Stimulated activated CD8-positive, alpha-beta memory T cell treated with anti-CD3 and anti-CD28 coated beads, Interleukin-7, amount 100 ng/mL, for 24 hours (primary cell): ENCODE data around the gene ZNF536.

Experiments used
- DNase-seq: peaks from one replicate; pipeline ENCODE4 v3.0.0-alpha.2; 2020; ENCODE audit warnings: low read depth

Gene ZNF536

DNA sequence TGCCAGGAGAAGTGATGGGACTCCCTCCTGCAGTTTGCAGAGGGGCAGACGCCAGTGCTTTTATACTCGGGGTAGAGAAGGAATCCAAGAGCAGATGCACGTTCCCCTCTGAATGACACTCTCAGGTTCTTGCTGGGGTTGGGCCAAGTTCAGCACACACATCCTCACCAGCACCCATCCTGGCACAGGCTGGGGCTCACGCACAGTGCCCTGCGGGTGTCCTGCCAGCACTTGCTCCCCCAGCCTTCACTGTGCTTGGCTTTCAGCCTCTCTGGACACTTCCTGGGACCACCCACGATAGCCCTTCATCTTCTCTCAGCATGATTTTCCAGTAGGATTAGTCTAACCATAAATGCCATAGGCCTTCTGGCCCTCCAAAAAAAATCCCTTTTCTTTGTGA is 158.6 kb downstream of the ZNF536 start:
- no peak for DNase-seq

DNA sequence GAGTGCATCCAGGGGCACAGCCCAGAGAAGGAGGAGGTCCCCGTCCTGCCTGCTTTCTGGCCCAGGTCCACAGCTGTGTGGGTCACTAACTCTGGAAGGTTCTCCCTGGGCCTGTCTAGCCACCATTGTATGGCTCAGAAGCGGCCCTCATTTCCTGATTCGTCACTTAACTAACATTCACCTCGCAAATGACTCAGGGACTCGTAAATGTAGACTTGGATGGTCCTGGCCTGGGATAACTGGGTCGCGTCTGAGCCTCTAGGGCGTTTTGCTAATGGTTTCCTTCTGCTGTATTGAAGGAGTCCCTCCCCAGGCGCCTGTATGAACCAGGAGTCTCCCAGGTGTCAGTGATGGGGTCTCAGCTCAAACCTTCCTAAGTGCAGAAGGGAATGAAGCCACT is 162.8 kb downstream of the ZNF536 start:
- DNase-seq, result no peak

DNA sequence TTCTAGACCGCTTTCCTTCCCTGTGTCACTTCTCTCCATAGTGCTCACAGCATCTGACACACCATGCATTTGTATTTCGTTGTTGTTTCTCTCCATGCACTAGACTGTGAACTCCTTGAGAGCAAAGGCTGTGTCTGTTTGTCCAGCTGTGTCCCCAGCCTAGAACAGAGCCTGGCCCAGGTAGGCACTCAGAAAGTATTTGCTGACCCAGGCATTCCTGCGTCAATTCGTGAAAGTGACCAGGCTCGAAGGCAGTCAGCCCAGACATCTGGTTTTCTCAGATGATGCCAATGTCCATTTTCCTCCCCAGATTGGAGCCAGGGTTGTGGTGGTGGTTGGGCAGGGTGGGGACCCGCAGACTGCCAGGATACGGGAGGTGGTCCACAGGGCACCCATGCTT is 164.8 kb downstream of the ZNF536 start:
- no peak for DNase-seq

DNA sequence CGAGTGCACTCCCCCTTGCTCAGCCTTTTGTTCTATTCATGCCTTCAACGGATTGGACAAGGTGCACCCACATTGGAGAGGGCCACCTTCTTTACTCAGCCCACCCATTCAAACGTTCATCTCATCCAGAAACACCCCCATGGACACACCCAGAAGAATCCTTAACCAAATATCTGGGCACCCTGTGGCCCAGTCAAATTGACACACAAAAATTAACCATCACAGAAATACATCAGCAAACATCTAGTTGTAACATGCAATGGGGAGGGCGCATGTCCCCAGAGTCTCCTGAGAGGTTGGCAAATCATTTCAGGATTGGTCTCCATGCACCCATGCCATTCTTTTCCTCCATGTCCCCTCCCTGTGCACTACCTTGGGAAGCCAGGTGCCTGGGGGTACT is 167.1 kb downstream of the ZNF536 start:
- DNase-seq, result no peak

DNA sequence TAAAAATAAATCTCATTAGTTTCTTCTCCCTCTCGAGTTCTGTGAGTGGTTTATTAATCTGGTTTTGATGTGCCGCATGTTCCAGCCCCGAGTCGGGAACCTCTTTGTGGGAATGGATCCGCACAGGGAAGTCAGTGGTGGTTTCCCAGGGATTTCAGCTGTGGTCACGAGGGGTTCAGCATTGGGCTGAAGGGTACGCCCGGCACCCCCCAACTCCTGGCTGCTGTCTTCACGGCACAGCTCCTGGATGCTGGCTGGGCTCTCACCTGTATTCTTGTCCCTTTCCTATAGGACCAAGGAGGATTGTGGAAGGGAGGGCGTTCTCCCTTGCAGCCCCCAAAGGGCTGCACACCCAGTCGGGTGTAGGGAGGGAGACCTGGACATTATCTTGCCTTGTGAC is 167.8 kb downstream of the ZNF536 start:
- no peak for DNase-seq

DNA sequence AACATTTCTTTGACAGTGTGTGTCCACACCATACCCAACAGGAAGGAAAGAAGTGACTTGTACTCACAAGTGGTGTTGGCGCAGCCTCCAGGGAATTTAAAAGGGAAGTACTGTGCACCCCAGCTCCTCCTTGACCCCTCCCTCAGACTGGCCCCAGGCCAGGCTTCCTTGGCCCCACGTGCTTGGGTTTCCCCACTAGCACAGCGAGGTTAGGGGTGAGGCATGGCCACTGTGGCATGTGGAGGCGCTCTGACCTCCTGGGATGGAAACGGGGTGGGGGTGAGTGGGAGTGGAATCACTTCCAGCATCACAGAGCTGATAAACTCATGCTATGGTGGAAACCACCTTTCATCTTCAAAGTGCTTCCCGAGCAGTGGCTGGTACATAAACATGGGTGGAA is 168.6 kb downstream of the ZNF536 start:
- no peak for DNase-seq

DNA sequence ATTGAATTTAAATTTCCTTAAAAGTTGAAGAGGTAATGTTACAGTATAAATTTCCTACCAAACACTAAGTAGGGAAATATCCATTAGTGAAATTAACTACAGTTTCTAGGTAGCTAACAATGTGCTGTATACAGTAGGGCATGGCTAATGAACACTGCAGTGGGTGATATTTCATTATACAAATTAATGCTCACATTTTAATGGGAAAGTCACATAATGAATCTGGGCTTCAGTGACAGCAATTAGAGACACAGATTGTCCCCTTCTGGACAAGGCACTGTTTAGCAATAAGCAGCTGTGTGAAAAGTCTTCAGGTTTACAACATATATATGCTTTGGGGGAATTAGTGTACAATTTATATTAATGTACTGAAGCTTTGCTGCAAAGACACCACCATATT is 169.4 kb downstream of the ZNF536 start:
- no peak for DNase-seq

DNA sequence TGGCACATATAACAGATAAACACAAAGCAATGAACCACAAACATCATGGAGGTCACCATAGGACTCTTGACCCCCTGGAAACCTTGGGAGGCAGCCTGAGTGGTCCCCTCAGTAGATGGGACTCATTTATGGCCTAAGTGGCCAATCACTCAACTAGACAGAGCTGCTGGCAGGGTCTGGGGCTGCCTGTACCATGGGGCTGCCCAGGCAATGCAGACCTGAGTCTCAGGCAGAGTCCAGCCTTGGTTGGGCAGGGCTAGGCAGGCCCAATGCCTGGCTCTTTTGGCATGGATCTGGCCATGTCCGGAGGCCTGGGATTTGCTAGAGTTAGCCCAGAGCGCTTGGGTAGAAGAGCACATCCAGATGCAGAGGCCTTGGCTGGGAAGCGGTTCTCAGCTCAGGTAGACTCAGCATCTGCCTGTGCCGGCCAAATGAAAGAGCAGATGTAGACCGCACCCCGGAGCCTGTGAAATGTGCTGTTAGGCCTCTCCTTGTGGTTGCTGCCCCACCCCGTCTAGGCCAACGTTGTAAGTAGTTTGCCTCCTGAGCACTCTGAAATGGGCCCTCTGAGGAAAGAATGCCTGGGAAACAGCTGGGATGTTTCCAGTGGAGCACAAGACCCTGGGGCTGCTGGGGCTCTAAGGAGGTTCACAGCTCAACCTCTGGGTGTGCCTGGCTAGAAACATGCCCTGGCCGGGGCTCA is 171.2 kb downstream of the ZNF536 start:
- DNase-seq, result no peak

DNA sequence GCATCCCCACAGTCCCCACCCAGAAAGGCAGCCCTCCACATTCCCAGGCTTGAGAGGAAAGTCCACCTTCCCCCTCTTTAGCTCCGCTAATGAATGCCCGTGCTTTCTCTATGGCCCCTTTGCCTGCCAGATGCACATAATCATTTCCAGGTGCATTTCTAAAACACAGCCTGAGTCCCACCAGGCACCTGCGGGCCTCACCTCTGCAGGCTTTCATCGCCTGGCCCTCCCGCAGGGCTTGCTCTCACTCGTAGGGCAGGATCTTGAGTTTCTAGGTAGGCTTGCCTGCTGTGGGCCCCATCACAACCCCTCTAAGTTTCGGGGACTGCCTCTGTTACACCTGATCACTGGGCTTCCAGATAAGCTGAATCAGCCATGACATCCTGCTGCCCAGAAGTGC is 173.6 kb downstream of the ZNF536 start:
- DNase-seq, result no peak

DNA sequence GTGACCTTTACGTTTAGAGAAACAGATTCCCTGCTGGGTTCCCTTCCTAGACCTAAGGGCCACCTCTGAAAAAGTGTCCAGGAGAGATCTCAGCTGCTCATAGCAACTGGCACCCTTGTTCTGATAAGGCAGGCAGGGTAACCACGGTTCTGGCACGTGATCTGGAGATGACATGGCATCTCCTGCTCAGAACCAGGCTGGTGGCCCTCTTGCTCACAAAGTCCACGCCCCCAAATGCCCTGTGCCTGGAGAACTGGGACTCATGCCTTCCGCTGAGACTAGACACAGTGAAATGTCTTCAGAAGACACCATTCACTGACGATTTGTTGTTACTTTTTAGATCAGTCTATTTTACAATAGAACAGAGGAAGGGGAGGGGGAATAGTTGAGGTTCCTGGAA is 174.1 kb downstream of the ZNF536 start:
- no peak for DNase-seq

DNA sequence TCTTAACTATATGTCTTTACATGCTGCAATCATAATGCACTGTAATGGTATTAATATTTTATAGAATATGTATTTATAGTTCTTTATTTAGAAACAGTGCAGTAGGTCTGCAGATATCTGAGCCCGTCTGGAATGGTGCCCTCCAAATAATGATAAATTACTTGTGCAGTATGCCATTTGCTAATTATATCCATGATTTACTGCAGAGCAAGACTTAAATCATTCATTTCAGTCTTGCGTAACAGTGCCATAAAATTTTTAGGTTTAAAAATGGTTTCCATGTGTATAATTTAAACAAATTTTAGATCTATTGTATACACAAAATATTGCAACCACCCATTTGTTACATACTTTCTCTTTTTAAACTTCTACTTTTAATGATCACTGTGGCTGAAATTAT is 175.1 kb downstream of the ZNF536 start:
- no peak for DNase-seq

DNA sequence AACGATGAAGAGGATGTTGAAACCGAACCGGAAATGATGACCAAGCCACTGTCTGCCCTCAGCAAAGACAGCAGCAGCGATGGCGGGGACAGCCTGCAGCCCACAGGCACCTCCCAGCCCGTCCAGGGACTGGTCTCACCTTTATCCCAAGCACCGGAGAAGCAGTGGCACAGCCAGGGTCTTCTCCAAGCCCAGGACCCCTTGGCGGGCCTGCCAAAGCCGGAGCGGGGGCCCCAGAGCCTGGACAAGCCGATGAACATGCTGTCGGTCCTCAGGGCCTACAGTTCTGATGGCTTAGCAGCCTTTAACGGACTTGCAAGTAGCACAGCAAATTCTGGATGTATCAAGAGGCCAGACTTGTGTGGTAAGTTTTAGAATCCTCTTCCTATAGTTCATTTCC is 177.0 kb downstream of the ZNF536 start:
- DNase-seq, result no peak

DNA sequence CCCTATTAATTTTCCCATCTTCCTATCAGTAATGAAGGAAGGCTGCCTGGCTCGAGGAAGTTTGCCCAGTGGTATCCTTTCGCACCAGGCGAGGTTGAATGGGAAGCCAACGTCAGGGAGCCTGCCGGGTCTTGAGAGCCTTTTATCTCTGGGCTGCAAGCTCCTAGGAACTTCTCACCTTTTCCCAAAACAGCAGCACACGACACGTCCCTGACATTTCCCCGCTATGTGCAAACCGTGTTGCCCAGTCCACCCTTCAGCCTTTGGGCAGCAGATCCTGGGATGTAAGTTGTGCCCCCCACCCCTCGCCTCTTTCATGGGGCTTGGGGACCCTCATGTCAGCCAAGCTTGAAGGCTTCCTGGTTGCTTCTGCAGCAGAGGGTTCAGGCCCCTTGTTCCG is 179.1 kb downstream of the ZNF536 start:
- no peak for DNase-seq

DNA sequence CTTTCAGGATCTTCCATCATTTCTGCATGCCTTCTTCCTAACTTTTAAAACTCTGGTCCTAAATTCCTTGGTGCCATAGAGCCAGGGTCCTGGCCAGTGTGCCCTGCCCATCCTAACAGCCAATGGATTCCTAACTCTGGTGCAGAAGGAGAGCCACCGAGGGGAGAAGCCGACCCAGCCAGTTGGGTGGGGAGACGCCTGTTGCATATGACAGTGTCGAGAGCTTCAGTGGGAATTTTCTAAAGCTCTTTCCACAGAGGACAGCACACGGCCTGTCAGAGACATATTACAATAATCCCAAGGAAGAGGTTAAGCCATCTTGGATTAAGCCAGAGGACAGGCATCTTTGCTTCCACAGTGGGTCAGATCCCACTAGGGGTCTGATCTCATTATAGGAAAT is 180.4 kb downstream of the ZNF536 start:
- DNase-seq, result no peak

DNA sequence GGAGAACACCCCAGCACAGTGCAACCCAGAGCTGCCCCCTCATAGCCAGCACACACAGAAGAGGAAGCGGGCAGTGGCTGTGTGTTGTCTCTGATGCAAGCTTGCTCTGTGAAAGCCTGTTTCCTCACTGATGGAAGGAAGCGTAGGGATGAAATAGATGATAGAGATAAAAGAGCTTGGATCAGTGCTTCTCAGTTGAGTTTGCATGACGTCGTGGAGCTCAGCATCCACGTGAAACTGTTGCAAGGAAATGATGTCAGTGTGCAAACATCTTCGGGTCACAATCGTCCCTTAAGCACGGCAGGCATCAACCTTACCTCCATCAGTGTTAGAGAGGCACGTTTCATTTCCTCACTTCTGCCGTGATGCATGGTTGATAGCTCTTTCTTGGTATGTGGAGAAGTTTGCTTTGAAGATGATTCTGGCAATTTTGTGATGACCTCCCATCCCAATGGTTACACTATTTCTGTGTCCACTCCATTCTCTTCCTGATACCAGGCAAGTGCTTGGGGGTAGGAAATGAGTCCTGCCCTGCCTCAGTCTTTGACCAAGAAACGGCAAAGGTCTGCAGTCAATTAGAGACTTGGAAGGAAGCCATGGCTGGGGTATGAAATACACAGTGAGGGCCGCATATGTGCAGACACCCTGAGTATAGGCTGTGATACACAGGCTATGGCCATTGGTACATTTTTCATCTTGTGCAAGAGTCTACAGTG is 183.0 kb downstream of the ZNF536 start:
- no peak for DNase-seq

DNA sequence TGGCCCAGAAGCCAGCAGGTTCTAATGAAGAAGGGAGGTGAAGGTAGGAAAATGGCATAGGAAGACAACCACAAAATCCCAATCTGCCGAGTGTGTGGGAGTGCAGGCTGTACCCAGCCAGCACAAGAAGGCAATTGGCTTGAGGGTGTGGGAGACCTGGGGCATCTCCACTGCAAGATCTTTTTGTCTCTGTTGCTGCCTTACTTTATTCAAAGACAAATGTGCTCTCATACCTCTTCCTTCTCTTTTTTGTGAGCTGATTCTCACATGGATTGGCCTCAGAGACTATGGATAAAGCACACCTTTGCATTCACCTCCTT is 183.6 kb downstream of the ZNF536 start:
- DNase-seq, result no peak

DNA sequence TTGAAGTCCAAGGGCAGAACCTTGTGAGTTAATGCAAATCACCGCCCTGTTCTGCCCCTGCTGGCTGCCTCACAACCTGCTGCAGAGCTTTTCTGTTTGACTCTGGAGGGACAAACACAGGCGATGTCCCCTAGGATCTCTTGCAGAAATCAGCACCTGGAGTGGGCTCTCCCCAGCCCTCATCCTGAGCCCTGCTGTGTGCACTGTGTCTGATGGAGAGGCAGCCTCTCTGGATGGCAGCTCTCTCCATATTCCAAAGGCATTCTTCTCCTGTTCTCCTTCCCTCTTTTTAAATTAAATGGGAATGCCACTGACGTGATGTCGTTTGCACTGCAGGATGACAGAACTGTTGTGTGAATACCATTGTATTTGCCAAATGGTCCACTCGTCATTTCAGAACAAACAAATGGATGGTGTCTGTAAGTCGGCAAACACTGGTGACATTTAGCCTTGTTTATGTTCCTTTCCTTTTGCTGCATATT is 184.1 kb downstream of the ZNF536 start:
- no peak for DNase-seq

DNA sequence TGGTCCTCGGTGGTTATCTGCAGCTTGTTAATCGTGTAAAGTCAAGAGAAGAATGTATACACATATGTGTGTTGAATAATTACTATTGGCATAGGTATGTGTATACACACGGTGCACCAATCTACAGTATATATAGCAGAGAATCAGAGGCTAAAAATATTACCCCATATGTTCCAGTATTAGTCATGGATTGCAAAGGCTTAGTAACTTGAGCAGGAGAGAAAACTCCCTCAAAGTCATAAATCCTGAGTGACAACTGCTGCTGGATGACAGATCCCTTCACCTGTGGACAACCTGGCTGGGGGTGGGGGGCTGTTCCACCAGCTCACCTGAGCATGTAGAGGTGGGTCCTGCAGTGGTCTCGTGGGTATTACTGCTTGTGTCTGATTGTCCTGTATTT is 185.0 kb downstream of the ZNF536 start:
- no peak for DNase-seq

DNA sequence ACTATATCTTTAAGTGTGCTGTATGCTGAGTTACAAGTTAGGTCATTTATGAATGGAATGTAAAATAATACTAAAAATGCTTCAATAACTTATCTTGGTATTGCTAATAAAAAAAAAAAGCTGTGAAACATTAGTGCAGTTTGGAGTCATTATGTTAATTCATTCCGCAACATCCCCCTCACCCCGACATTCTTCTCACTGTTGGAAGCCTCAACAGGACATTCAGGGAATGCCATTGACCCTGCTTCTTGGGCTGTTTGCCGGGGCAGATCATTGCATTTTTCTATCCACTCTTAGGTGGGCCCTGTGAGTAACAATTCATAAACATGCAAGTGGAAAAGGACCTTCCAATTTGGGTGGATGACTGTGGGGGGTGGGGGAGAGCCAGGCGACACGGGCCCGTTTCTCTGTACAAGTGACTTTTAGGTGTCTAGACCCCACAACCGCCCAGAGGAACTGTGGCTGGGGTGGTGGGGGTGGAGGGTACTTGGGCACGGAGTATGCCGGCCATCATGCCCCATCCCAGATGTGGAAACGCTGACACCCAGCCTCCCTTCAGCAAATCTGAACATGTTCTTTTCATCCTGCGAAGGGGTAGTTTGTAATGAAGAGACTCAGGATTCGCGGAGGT is 185.9 kb downstream of the ZNF536 start:
- DNase-seq, result no peak

DNA sequence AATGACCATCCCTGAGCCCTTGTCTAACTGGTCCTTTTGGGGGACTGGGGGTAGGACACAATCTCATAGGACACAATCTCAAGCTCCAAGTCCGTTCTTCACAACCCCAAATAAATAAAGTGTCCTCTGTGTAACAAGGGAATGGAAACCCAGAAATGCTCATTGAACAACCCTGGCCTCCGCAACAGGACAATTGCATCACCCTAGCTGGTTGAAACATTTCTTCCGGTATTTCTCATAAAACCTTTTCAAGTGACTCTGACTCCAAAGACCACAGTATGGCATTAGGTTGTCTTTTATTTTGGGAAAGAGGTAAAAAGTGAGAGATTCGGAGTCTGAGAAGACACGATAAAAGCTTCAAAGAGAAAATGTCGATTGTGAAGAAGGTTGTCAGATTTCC is 186.6 kb downstream of the ZNF536 start:
- DNase-seq, result no peak

DNA sequence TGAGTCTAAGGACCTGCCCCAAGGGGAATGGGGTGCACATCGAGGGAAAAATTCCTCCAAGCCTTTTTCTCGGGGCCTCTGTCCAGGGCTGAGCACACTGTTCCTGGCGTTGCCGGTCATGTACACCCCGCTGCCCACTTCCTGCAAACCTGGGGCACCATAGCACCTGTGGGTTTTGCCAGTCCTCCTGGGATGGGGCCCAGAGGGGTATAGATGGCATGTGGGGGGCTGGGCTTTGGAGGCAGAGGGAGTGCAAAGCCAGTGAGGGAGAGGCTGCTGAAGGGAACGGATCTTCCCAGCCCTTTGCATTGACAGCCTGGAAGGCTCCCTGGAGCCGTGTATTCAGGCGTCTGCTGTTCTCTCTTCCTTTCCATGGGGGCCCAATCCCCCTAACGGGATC is 187.3 kb downstream of the ZNF536 start:
- DNase-seq, result no peak

DNA sequence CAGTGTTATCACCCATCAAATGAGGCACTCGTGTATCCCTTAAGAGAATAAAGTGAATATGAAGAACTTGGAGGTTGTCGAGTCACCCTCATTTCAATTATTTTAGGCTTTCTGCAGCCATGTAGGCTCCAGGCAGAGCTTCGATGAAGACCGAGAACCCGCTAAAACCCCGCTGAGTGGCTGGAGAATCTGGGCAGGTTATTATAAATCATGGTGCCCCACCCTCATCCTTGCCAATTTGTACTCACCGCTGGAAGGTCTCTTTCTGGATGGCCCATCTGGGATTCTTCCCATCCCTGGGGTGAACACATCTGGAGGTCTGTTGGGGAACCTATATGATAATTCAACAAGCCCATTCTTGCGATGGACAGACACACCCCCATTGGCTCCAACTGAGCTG is 190.8 kb downstream of the ZNF536 start:
- DNase-seq, result no peak

DNA sequence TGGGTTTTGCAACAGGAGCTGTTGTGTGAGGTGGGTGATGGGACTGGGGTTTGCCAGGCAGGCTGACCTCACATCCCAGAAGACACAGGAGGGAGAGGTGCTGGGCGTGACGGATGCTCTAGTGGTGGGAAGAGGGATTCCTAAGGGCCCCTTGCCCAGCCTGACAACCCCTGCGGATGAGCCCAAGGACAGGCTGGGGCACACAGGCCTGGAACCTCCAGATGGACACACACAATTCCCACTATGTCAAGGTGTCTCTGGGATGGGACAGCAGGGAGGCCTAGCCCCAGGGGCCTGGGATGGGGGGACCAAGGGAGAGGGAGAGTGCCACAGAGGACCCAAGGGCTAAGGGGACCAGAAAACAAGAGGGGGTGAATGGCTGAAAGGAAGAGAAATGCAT is 191.5 kb downstream of the ZNF536 start:
- no peak for DNase-seq

DNA sequence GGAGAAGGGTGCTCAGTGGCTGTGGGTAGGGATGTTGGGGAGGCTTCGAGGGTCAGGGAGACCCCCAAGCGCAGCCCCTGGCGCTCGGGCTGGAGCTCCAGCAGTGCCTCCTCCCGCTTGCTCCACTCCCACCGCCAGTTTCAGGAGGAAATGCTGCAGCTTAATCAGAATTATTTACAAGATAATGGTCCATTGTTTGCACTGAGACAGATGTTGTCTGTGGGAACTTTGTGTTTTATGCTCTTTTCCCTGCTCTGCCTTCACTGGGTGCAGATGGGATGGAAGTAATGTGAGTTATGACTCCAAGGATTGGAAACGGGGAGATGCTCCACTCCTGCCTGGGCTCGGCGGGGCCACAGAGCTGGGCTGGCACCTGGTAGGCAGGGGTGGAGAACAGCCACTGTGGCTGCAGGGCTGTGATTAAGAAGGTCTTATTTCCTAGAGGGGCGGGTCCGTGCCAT is 192.4 kb downstream of the ZNF536 start:
- DNase-seq, result no peak
